ENCODE results near the gene NLGN3. TPM values are rescaled to one million over a fixed set of nuclear protein-coding genes. Genes with fewer than 3 reads are reported as not detected.

The NLGN3 gene
- total RNA-seq (2014; rRNA removed; shearing (Covaris generic)): 0.58 and 0.69 TPM in 2 replicates
- polyA plus RNA-seq (2014; cell fraction: nucleus; rRNA removed): 0.92 and 1.8 TPM in 2 replicates

DNA sequence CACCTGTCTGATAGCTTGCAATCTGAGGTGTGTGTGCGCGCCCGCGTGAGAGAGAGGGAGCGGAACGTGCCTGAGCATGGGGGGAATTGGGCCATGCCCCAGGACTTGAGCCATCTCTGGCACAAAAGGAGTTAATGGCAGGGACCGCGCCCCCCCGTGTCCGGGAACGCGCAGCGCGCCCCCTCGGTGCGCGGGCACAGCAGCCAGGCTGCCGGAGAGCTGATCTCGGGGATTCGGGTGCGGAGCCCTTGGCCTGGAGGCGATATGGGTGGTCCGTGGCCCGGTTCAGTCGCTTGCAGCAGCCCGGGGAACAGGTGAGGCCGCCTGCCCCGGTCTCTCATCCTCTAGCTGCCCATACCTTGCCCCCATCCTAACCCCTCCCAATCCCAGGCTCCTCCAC lies at the start of gene NLGN3:
TSS of gene NLGN3 (plus strand) at position 191 of the 400 bp plus-strand sequence. CDS start 2,909 bp downstream, outside the sequence.
- DNase-seq (ENCODE audit: extremely low read depth, low read depth): no peak

DNA sequence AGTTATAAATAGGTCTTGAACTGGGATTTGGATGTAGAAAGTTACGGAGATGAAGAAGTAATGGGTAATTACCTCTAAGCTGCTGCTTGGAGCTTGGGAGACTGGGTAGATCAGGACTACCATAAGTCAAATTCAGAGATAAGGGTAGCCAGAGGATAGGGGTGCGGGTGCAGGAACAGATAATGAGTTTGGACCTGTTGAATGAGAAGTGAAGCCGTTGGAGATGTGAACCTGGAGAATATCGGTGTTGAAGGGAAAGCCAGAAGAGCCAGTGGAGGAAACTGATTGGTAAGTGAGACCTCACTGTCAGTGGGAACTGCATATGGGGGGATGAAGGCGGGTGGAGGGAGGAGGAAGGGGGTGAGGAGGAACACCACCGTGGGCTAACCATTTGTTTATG lies 49.6 kb upstream of the NLGN3 start:
- DNase-seq (ENCODE audit: extremely low read depth, low read depth): no peak

DNA sequence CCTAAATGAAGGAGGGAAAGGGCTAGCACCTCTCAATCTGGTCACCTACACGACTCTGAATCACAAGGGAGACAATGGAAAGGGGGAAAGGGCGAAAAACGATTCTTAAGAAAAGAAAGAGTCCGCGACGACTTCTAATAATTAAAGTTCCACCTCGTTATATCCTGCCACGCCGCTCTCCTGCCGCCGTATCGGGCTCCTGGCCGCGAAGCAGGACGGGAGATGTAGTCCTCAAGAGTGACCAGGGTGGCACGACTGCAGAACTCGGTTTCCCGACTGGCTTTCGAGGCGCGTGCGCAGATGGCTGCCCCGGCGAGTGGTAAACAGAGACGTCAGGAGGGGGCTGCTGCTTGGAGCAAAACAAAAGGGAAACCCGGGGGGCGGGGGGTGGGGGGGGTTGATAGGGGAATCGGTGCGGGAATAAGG lies 49.1 kb upstream of the NLGN3 start, which contains the start of gene FOXO4:
TSS of gene FOXO4 (plus strand) at position 297 of the 426 bp plus-strand sequence. CDS start 678 bp downstream, outside the sequence.
- peak; percentile 80 for DNase-seq (ENCODE audit: extremely low read depth, low read depth)

DNA sequence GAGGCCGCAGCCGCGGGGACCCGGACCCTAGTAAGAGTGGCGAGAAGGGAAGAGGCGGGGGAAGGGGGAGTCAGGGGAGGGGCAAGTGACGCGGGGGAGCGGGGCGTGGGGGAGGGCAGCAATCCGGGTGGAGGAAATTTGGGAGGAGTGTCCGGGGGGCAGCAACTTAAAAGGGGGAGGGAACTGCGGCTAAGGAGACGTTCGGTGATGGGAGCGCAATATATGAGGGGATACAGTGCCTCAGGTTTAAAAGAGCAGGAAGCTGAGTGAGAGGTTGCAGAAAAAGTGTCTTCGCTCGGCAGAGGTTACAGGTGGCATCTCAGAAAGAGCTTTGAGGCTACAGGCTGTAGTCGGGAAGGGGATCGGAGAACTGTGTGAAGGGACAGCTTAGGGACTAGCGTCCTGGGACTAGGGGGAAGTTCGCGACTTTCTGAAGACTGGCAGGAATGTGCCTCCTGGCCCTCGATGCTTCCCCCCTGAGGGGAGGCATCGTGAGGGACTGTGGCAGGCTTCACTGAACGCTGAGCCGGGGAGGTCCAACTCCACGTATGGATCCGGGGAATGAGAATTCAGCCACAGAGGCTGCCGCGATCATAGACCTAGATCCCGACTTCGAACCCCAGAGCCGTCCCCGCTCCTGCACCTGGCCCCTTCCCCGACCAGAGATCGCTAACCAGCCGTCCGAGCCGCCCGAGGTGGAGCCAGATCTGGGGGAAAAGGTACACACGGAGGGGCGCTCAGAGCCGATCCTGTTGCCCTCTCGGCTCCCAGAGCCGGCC lies 48.5 kb upstream of the NLGN3 start:
- no peak for DNase-seq (ENCODE audit: extremely low read depth, low read depth)

DNA sequence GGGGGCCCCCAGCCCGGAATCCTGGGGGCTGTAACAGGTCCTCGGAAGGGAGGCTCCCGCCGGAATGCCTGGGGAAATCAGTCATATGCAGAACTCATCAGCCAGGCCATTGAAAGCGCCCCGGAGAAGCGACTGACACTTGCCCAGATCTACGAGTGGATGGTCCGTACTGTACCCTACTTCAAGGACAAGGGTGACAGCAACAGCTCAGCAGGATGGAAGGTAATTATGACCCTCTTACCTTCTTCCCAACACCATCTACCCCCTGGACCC lies 47.9 kb upstream of the NLGN3 start:
- no peak for DNase-seq (ENCODE audit: extremely low read depth, low read depth)

DNA sequence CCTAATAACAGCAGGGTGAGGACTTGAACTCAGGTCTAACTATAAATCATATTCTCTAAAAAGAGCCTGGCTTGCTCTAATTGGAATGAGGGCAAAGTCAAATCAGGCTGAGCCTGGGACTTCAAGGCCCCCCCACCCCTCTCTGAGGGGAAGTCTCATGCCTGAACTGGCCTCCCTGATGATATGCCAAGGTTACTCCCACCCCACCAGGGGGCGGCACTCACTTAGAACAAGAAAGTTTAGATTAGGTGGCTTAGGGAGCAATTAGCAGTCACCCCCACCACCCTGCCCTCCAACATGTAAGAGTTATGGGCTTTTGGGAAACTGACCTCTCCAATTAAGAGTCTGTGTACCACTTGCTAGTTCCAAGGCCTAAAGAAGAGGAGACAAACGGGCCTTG lies 46.3 kb upstream of the NLGN3 start:
- DNase-seq (ENCODE audit: extremely low read depth, low read depth): no peak

DNA sequence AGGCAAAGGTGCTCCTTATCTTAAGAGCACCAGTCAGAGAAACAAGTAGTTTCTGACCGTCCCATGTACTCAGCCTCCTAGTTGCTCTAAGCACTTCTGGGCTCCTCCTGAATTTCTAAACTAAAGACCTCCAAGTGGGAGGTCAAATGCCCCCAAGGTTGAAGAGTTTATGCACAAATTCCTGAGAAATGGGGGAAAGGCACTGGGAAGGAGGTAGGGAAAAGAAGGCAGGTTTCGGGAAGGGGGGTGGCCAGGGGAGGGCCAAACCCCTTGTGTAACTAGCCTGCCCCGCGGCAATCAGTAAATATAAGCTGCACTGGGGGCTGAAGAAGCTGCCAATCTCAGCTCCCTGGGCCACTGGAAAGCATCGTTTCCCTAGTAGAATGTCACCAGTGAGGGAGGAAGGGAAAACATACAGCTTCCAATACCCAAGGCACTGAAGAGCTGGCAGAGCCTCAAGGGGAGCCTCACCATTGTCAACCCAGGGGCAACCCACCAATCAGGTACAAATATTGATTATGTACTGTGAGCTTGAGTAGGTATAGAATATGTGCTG lies 45.6 kb upstream of the NLGN3 start:
- no peak for DNase-seq (ENCODE audit: extremely low read depth, low read depth)

DNA sequence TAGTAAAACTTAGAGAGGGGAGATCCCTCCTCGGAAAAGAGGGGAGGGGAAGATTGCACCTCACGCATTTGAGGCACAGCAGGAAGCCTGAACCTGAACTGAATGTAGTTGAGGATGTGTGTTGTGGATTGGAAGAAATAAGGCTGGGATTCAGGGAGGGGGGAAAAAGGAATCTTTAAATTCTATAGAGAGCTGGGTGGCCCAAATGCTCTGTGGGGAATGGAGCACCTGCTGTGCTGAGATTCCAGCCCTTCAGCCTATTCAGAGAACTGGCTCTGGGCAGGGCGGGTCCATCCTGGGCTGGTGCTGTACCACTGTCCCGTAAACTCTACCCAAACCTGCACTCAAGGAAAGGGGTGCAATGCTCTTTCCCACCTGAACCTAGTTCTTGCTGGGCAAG lies 44.9 kb upstream of the NLGN3 start:
- no peak for DNase-seq (ENCODE audit: extremely low read depth, low read depth)

DNA sequence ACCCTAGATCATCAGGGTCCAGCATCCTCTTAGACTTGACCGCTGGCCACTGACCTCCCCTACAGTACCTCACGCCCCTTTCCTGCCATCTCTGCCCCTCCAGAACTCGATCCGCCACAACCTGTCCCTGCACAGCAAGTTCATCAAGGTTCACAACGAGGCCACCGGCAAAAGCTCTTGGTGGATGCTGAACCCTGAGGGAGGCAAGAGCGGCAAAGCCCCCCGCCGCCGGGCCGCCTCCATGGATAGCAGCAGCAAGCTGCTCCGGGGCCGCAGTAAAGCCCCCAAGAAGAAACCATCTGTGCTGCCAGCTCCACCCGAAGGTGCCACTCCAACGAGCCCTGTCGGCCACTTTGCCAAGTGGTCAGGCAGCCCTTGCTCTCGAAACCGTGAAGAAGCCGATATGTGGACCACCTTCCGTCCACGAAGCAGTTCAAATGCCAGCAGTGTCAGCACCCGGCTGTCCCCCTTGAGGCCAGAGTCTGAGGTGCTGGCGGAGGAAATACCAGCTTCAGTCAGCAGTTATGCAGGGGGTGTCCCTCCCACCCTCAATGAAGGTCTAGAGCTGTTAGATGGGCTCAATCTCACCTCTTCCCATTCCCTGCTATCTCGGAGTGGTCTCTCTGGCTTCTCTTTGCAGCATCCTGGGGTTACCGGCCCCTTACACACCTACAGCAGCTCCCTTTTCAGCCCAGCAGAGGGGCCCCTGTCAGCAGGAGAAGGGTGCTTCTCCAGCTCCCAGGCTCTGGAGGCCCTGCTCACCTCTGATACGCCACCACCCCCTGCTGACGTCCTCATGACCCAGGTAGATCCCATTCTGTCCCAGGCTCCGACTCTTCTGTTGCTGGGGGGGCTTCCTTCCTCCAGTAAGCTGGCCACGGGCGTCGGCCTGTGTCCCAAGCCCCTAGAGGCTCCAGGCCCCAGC lies 43.8 kb upstream of the NLGN3 start:
- DNase-seq (ENCODE audit: extremely low read depth, low read depth): no peak

DNA sequence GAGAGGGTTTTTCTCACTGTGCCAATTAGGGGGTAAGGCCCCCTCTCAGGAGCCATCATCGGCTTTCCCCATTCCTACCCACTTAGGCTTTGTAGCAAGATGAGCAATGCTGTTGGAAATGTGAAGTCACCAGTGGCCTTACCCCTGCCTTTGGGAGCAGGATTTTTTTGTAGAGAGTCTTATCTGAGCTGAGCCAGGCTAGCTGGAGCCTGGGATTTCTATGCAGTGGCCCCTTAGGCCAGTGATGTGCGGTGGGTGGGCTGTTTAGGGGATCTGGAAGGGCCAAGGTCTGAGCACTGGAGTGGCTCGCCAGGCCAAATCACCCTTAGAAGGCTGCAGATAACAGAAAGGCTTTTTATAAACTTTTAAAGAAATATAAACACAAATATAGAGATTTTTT lies 42.3 kb upstream of the NLGN3 start:
- DNase-seq (ENCODE audit: extremely low read depth, low read depth): no peak

DNA sequence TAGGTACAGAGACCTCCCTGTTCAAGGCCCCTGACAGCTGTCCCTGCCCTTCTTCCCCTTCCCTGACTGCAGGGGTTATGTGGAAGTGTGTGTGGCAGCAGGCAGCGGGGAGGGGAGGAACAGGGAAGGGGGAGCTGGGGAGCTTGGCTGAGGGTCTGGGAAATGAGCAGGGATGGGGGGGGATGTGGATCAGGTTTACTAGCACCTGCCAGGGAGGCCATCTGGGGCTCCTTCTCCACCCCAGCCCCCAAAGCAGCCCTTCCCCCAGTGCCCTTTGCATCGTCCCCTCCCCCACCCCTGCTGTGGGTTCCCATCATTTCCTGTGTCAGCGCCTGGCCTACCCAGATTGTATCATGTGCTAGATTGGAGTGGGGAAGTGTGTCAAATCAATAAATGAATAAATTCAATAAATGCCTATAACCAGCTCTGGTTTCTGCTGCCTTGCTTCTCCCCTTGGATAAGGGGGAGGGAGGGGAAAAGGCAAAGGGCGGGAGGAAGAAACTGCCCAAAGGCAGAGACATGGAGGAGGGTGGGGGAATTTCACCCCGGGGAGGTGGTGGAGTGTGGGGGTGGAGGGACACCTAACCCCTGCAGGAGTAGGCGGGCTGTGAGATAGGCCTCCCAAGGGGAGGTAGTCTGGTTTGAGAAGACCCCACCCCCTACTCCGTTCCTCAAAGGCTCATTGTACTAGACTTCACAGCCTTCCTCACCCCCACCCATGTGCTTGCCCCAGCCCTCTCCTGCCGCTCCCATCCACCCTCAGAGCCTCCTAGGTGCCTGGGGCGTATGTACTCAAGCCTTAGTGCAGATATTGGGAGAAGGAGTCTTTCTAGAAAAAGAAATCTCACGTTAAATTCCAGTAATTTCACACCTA lies 41.3 kb upstream of the NLGN3 start:
- DNase-seq (ENCODE audit: extremely low read depth, low read depth): no peak

DNA sequence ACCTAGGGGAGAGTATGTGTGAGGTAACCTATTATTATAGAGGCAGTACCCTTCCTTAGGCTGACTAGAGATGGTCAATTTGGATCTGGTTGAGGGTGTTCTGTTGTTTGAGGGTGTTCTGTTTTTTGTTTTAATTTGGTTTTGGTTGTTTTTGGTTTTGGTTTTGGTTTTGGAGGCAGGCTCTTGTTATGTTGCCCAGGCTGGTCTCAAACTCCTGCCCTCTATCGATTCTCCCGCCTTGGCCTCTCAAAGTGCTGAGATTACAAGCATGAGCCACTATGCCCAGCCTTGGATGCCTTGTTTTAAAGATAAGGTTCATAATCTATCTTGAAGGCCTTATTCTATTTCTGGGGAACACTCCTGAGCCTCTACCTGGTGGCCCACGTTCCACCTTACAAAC lies 39.0 kb upstream of the NLGN3 start:
- no peak for DNase-seq (ENCODE audit: extremely low read depth, low read depth)

DNA sequence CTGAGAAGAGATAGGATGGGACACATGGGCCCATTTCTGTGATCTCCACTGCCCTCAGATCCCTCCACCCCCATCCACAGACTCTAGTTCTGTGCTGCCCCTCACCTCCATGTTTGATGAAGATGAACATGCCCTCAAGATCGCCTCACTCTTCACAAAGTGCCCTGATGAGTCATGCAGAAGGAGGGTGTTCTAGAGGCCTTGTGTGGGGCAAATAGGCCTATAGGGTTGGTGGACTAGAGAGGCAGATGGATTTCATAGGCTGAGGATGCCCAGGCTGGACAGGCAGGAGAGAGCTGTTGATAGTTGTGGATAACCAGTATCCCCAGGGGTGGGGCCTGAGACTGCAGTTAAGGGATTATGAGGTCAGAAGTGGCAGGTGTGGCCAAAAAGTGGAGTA lies 38.2 kb upstream of the NLGN3 start, which contains the start of gene CXorf65:
TSS of gene CXorf65 (minus strand) at position 314 of the 400 bp plus-strand sequence. CDS start at position 130, 184 bp downstream.
- no peak for DNase-seq (ENCODE audit: extremely low read depth, low read depth)

DNA sequence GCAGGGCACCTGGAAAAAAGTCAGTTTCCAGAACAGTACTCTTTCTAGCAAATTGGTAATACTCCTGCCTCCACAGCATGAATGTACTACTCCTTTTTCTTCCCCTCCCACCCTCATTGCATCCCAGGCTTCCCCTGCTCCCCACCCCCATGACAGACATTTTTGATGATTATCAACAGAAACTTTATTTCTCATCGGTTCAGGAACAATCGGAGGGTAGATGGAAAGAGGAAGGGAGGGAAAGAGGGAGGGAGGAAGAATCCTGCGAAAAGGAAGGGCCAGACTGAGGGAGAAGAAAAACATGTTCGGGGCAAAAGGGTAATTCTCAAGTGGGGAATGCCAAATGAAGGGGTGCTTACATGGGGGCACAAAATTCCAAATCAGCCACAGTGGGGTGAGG lies 37.4 kb upstream of the NLGN3 start:
- no peak for DNase-seq (ENCODE audit: extremely low read depth, low read depth)

DNA sequence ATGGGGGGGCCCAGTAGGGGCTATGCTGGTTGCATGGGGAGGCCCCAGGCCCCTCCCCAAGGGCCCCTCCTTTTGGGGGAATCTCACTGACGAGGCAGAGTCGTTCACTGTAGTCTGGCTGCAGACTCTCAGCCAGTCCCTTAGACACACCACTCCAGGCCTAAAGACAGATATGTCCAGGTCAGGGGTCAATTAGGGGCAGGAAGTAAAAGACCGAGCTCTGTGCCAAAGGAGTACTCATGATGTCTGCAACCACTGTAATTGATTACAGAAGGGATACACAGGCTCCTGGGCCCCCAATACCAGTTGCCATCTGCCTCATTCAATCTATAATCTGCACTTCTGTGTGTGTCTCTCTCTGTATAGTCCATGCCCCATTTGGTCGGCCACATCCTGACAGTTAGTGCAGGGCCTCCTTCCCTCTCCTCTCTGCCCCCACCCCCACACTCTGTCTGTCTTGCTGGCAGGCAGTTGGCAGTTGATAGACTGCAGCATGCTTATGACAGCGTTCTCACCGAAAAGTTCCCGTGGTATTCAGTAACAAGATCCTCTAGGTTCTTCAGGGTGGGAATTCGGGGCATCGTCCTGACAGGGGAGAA lies 36.8 kb upstream of the NLGN3 start:
- no peak for DNase-seq (ENCODE audit: extremely low read depth, low read depth)

DNA sequence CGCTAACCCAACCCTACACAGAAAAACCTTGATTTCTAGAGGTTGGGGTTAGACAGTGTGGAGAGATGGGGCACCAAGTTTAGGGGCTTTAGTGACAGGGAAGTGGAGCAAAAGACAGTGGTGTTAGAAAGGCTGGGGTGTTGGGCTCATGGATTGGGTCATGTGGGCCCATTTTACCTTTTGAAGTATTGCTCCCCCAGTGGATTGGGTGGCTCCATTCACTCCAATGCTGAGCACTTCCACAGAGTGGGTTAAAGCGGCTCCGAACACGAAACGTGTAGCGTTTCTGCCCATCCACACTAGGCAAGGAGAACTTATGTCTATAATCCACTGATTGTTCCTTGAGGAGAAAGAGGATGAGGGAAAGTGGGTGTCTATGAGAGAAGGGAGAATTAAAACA lies 35.6 kb upstream of the NLGN3 start:
- DNase-seq (ENCODE audit: extremely low read depth, low read depth): no peak

DNA sequence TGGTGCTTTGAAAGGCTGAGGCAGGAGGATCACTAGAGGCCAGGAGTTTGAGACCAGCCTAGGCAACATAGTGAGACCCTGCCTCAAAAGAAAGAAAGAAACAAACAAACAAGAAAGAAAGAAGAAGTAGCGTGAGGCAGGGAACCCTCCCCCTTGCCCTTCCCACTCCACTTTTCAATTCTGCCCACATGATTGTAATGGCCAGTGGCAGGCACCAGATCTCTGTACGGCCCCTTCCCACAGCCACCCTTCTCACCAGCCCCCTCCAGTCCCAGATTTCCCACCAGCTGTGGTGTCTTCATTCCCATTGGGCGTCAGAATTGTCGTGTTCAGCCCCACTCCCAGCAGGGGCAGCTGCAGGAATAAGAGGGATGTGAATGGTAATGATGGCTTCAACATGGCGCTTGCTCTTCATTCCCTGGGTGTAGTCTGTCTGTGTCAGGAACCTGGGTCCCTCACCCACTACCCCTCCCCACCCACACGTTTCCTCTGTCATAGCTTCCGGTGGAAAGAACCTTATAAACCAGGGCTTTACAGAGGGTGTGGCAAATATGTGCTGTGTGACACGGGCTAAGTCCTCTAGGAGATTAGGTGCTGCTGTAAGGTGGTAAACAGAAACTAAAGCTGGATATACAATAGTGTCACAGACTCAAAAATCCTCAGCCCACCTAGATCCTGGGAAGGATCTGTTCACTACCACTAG lies 33.3 kb upstream of the NLGN3 start, which contains the start of gene IL2RG:
TSS of gene IL2RG (minus strand) at position 437 of the 703 bp plus-strand sequence. CDS start at position 399, 38 bp downstream.
- DNase-seq (ENCODE audit: extremely low read depth, low read depth): no peak

DNA sequence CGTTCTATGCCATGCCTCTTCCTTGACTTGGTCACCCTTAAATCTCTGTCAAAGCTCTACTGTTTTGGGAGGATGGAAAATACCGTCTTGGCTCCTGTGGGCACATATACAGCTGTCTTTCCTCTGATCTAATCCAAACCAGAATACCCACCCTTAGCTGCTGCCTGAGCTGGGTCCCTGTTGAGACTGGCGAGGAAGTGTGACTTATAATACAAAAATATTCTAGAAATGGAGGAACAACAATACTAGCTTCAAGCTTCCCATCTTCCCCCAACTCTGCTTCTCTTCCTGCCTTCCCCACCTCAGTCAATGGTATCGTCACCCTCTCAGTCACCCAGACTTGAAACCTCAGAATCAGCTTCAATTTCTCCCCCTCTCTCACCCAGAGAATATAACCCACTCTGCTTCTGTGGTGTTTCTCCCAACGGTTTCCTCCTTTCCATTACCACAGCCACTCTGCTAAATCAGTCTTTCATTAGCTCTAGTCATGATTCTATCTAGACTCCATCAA lies 32.7 kb upstream of the NLGN3 start:
- DNase-seq (ENCODE audit: extremely low read depth, low read depth): no peak

DNA sequence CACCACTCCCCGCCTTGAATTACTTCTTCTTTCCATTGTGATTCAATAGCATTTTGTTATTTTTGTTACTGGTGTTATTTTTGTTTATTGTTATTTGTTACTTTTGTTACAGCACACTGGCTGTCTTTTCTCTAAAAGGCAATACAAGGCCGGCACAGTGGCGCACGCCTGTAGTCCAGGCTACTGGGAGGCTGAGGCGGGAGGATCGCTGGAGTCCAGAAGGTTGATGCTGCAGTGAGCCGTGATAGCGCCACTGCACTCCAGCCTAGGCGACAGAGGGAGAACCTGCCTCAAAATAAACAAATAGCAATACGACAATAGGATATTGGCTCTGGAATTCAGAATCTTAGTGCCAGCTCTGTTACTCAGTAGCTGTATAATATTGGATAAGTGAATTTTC lies 27.3 kb upstream of the NLGN3 start:
- no peak for DNase-seq (ENCODE audit: extremely low read depth, low read depth)
